SK-N-SH (cell line): ENCODE results near the gene CYSTM1. TPM values are rescaled to one million over a fixed set of nuclear protein-coding genes. Genes with fewer than 3 reads are reported as not detected.

ENCODE experiments used
- CTCF ChIA-PET: fragments of 300-600, 350-600 bp; formaldehyde crosslinking; extraction: SDS; loops from one replicate; lab custom pipeline; 2021; lab: Yijun Ruan, JAX
- POLR2A ChIA-PET: fragments of 350-600 bp; sonication (Branson Sonifier 250); formaldehyde crosslinking; extraction: SDS; loops from one replicate; lab custom pipeline; 2020; ENCODE audit warnings: antibody characterized with exemption, inconsistent platforms; lab: Yijun Ruan, JAX
- DNase-seq: peaks from one replicate; pipeline ENCODE4 v3.0.0; 2012
- H2AFZ ChIP-seq: fragments of 200-600 bp; sonication (generic); 2 replicates; pipeline ENCODE4 v1.8.1; 2016; ENCODE audit warnings: antibody characterized with exemption, mild to moderate bottlenecking, low read depth
- H3F3A ChIP-seq: fragments of 200-600 bp; sonication (generic); replicated peaks from 2 replicates; pipeline ENCODE3; 2016; ENCODE audit warnings: antibody characterized with exemption, mild to moderate bottlenecking; ENCODE audit not compliant: insufficient read depth
- H3K27ac ChIP-seq, 2 experiments: fragments of 200-500 bp in 1 of 2; fragments of 200-600 bp in 1 of 2; sonication (Bioruptor generic) in 1 of 2; sonication (generic), shearing (Covaris generic) in 1 of 2; 2 replicates each; pipeline versions ENCODE4 v1.5.1 to v1.6.1; 2014 to 2016; ENCODE audit warnings: low read depth in 2 of 2, inconsistent platforms in 1 of 2, low read length in 1 of 2, mild to moderate bottlenecking in 1 of 2, mixed read lengths in 1 of 2
- H3K27me3 ChIP-seq: fragments of 200-600 bp; sonication (generic), shearing (Covaris generic); 2 replicates; pipeline ENCODE4 v1.6.1; 2016; ENCODE audit warnings: mixed run types; ENCODE audit not compliant: insufficient read depth
- H3K36me3 ChIP-seq, 2 experiments: fragments of 200-500 bp in 1 of 2; fragments of 200-600 bp in 1 of 2; sonication (Bioruptor generic) in 1 of 2; sonication (generic) in 1 of 2; replicated peaks in 1 of 2; 2 replicates each; pipeline versions ENCODE3 to v1.5.1; 2014 to 2016; ENCODE audit warnings: low read length in 1 of 2, mild to moderate bottlenecking in 1 of 2; ENCODE audit not compliant: insufficient read depth in 2 of 2, control insufficient read depth in 1 of 2
- H3K4me1 ChIP-seq, 2 experiments: fragments of 200-500 bp in 1 of 2; fragments of 200-600 bp in 1 of 2; sonication (Bioruptor generic) in 1 of 2; sonication (generic), shearing (Covaris generic) in 1 of 2; 2 replicates each; pipeline versions ENCODE4 v1.5.1 to v1.6.1; 2014 to 2016; ENCODE audit warnings: low read depth in 1 of 2, low read length in 1 of 2, mixed run types in 1 of 2; ENCODE audit not compliant: insufficient read depth in 2 of 2, control insufficient read depth in 1 of 2
- H3K4me2 ChIP-seq: fragments of 200-600 bp; sonication (generic), shearing (Covaris generic); 2 replicates; pipeline ENCODE4 v1.6.1; 2017; ENCODE audit warnings: mixed run types
- H3K4me3 ChIP-seq, 2 experiments: fragments of 200-500 bp in 1 of 2; fragments of 200-600 bp in 1 of 2; sonication (Bioruptor generic) in 1 of 2; sonication (generic), shearing (Covaris generic) in 1 of 2; 2 replicates each; pipeline versions ENCODE4 v1.5.1 to v1.8.1; 2014 to 2016; ENCODE audit warnings: low read depth in 2 of 2, inconsistent platforms in 1 of 2, low read length in 1 of 2, mild to moderate bottlenecking in 1 of 2, mixed read lengths in 1 of 2, moderate library complexity in 1 of 2
- H3K79me2 ChIP-seq: fragments of 200-600 bp; sonication (generic); 2 replicates; pipeline ENCODE4 v1.8.1; 2017; ENCODE audit warnings: mild to moderate bottlenecking; ENCODE audit not compliant: insufficient read depth
- H3K9ac ChIP-seq: fragments of 200-600 bp; sonication (generic); 2 replicates; pipeline ENCODE4 v1.6.1; 2017; ENCODE audit warnings: mixed run types
- H3K9me2 ChIP-seq: fragments of 200-600 bp; sonication (generic); 2 replicates; pipeline ENCODE4 v1.6.1; 2017; ENCODE audit warnings: mixed run types
- H3K9me3 ChIP-seq: fragments of 200-600 bp; sonication (generic); 2 replicates; pipeline ENCODE4 v1.6.1; 2017; ENCODE audit warnings: mixed run types, mild to moderate bottlenecking, moderate library complexity
- H4K20me1 ChIP-seq: fragments of 200-600 bp; sonication (generic); 2 replicates; pipeline ENCODE4 v1.6.1; 2017; ENCODE audit warnings: mild to moderate bottlenecking, mixed run types; ENCODE audit not compliant: insufficient read depth
- CHD2 ChIP-seq: fragments of 150-350 bp; IDR thresholded peaks from 2 replicates; pipeline ENCODE4 v1.6.1; 2018; ENCODE audit warnings: low read length; ENCODE audit not compliant: partially characterized antibody
- ELF1 ChIP-seq: IDR thresholded peaks from 2 replicates; pipeline ENCODE4 v1.4.0; 2012
- FOSL2 ChIP-seq: IDR thresholded peaks from 2 replicates; pipeline ENCODE4 v1.4.0; 2012; ENCODE audit warnings: low read depth, mild to moderate bottlenecking, moderate library complexity, borderline replicate concordance
- FOXJ3 ChIP-seq: sonication (generic); formaldehyde crosslinking; IDR thresholded peaks from 2 replicates; pipeline ENCODE4 v1.5.1; 2020; ENCODE audit warnings: mild to moderate bottlenecking, missing genetic modification reagents
- FOXM1 ChIP-seq: IDR thresholded peaks from 2 replicates; pipeline ENCODE4 v1.4.0; 2012; ENCODE audit warnings: low read depth, mild to moderate bottlenecking
- GABPA ChIP-seq: IDR thresholded peaks from 2 replicates; pipeline ENCODE4 v1.4.0; 2012; ENCODE audit warnings: low read depth, mild to moderate bottlenecking
- GATA2 ChIP-seq: sonication (generic); formaldehyde crosslinking; IDR thresholded peaks from 2 replicates; pipeline ENCODE4 v1.5.0; 2020; ENCODE audit warnings: mild to moderate bottlenecking, missing genetic modification reagents
- JUND ChIP-seq: IDR thresholded peaks from 2 replicates; pipeline ENCODE4 v1.4.0; 2012
- MAX ChIP-seq: IDR thresholded peaks from 2 replicates; pipeline ENCODE4 v1.4.0; 2012; ENCODE audit warnings: low read depth
- MEF2A ChIP-seq: IDR thresholded peaks from 2 replicates; pipeline ENCODE4 v1.4.0; 2012; ENCODE audit warnings: low read depth, borderline replicate concordance
- MXI1 ChIP-seq: IDR thresholded peaks from 2 replicates; pipeline ENCODE4 v1.6.1; 2012; ENCODE audit warnings: mild to moderate bottlenecking, low read depth, low read length, improper control_type of control experiment
- NRF1 ChIP-seq: IDR thresholded peaks from 2 replicates; pipeline ENCODE4 v1.6.1; 2012; ENCODE audit warnings: low read depth, mild to moderate bottlenecking, low read length
- PBX3 ChIP-seq: IDR thresholded peaks from 2 replicates; pipeline ENCODE4; 2012
- POLR2AphosphoS5 ChIP-seq: IDR thresholded peaks from 2 replicates; pipeline ENCODE4 v1.6.1; 2012; ENCODE audit warnings: low read depth, low read length
- RAD21 ChIP-seq: IDR thresholded peaks from 2 replicates; pipeline ENCODE4 v1.6.1; 2012; ENCODE audit warnings: mild to moderate bottlenecking, low read length
- TAF1 ChIP-seq: IDR thresholded peaks from 2 replicates; pipeline ENCODE4 v1.6.1; 2012; ENCODE audit warnings: low read depth, mild to moderate bottlenecking, low read length, moderate library complexity, borderline replicate concordance
- WGBS: methylation state at CpG from one replicate; pipeline ENCODE4 v1.1.6; 2017; ENCODE audit warnings: low lambda C conversion rate; 5-methylcytosine and 5-hydroxymethylcytosine counted together
- polyA plus RNA-seq, 3 experiments: library from polyadenylated mRNA; depleted of rRNA; stranded (reverse); fragments of >200 nt; gene quantifications; 2 replicates each; pipeline ENCODE4 v1.2.3, GENCODE V29; 2012
- TF ChIP-seq, protein P1 (sequence below): fragments of 200-600 bp; sonication (generic); IDR thresholded peaks from 2 replicates; pipeline ENCODE4 v1.6.1; 2017; ENCODE audit warnings: antibody characterized with exemption, mild to moderate bottlenecking, moderate library complexity

The CYSTM1 gene
- polyA plus RNA-seq, 1 of the 3 experiments (the other 2 are of a cell fraction) = 27.1 TPM

- peaks cover 60% of the 10 kb centered on the region for H3K79me2 ChIP-seq
Observed at GRCh38 chr5:140249536-140249935, 74.5 kb downstream of the CYSTM1 start.

DNA sequence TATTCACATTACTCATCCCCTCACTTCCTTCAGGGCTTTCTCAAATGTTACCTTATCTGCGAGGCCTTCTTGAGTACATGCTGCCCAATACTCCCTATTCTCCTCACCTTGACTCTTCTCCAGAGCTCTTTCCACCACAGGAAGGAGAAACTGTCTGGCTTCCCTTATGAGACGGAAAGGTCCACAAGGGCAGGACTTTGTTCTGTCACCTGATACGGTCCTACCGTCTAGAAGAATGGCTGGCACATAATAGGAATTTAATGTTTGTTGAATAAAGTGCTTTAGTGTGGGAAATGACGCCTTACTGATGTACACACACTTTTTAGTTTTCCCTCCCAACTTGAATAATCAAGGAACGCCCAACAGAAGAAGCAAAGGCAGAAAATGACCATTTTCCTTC, 75.4 kb downstream of the CYSTM1 start:
- peak overlapping the region in 1 of 2 experiments; percentile 96; a peak in 2 of 4 replicates for H3K27ac ChIP-seq
- peaks cover 57% of the 10 kb centered on the region for H3F3A ChIP-seq
- no peak for TF ChIP-seq MAX
- no peak for TF ChIP-seq JUND
- TF ChIP-seq CHD2 = no peak
- TF ChIP-seq PBX3 = no peak
- no peak for TF ChIP-seq FOSL2
- peaks cover 69% of the 10 kb centered on the region for H3K79me2 ChIP-seq
- 96% methylated on average over 6 of the region's 6 CpGs for WGBS
- H4K20me1 ChIP-seq = no peaks in the 10 kb centered on the region
- no peaks in the 10 kb centered on the region for H3K9me3 ChIP-seq
- no peak overlapping the region for H3K4me2 ChIP-seq
- peaks cover 6 to 11% of the 10 kb centered on the region in 2 experiments for H3K36me3 ChIP-seq
- H3K4me1 ChIP-seq = peaks cover 15 to 28% of the 10 kb centered on the region in 2 experiments
- CTCF ChIA-PET = interaction anchor here (0.6 to 1.7 kb wide), 2 partner anchors 101 to 103 kb away, joined by 3 to 10 read pairs; no protein-coding TSS in a partner anchor
- peak overlapping the region; percentile 54; the same call in 1 of the 2 replicates for H3K9ac ChIP-seq
- H3K27me3 ChIP-seq = no peaks in the 10 kb centered on the region
- no peak overlapping the region for H3K4me3 ChIP-seq
- no peak for DNase-seq
- POLR2A ChIA-PET = no interaction called here
- no peaks in the 10 kb centered on the region for H3K9me2 ChIP-seq
- no peak overlapping the region for H2AFZ ChIP-seq

More at GRCh38 chr5:140249536-140249935, 74.5 kb downstream of the CYSTM1 start:
- Histone ChIP-seq H3K9ac (no peak overlapping the region), H3K27ac (peak overlapping the region in 1 of 2 experiments; percentile 96; a peak in 1 of 4 replicates), H3K27me3 (no peaks in the 10 kb centered on the region), H3K9me2 (no peaks in the 10 kb centered on the region), H3K4me3 (no peak overlapping the region), H3K4me2 (no peak overlapping the region), H3K4me1 (peaks cover 19 to 36% of the 10 kb centered on the region in 2 experiments), H3K9me3 (no peaks in the 10 kb centered on the region), H3K36me3 (peaks cover 11 to 18% of the 10 kb centered on the region in 2 experiments), H4K20me1 (no peaks in the 10 kb centered on the region), H2AFZ (no peak overlapping the region), H3F3A (peaks cover 63% of the 10 kb centered on the region)
- ChIA-PET CTCF (interaction anchor here (1.1 kb wide), 1 partner anchor 98 kb away, joined by 3 read pairs; no protein-coding TSS in a partner anchor), POLR2A (no interaction called here)
- TF ChIP-seq TAF1 (no peak), CHD2 (no peak), RAD21 (no peak), POLR2AphosphoS5 (no peak), MEF2A (no peak), FOXM1 (no peak), ELF1 (no peak), GATA2 (CRISPR knock-in tag) (no peak), FOXJ3 (CRISPR knock-in tag) (no peak), GABPA (no peak), NRF1 (no peak), MAX (no peak), MXI1 (no peak)
- TF ChIP-seq, protein P1, sequence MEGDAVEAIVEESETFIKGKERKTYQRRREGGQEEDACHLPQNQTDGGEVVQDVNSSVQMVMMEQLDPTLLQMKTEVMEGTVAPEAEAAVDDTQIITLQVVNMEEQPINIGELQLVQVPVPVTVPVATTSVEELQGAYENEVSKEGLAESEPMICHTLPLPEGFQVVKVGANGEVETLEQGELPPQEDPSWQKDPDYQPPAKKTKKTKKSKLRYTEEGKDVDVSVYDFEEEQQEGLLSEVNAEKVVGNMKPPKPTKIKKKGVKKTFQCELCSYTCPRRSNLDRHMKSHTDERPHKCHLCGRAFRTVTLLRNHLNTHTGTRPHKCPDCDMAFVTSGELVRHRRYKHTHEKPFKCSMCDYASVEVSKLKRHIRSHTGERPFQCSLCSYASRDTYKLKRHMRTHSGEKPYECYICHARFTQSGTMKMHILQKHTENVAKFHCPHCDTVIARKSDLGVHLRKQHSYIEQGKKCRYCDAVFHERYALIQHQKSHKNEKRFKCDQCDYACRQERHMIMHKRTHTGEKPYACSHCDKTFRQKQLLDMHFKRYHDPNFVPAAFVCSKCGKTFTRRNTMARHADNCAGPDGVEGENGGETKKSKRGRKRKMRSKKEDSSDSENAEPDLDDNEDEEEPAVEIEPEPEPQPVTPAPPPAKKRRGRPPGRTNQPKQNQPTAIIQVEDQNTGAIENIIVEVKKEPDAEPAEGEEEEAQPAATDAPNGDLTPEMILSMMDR = no peak
- 95% methylated on average over 5 of the region's 5 CpGs for WGBS
- no peak for DNase-seq
